Activated CD8-positive, alpha-beta memory T cell treated with anti-CD3 and anti-CD28 coated beads for 1 hour (primary cell): ENCODE measurements around the gene SCRG1.

Experiments used
- DNase-seq, 2 donors: peaks; one replicate each; pipeline ENCODE4 v3.0.0-alpha.2; 2020; ENCODE audit warnings: low read depth in 1 of 2; ENCODE audit errors: extremely low read depth in 1 of 2

SCRG1 gene

GRCh38 chr4:173398779-173399415 is at the start of gene SCRG1:
Gene SCRG1 (minus strand): TSS chr4:173399116. CDS start chr4:173391414, 7,702 bp downstream.
- DNase-seq, result no peak

GRCh38 chr4:173448103-173448502 is 49.2 kb upstream of the SCRG1 start:
- DNase-seq, result no peak

GRCh38 chr4:173446416-173446815 is 47.5 kb upstream of the SCRG1 start:
- DNase-seq, result no peak

GRCh38 chr4:173443121-173443520 is 44.2 kb upstream of the SCRG1 start:
- no peak for DNase-seq

GRCh38 chr4:173442223-173442932 is 43.5 kb upstream of the SCRG1 start:
- no peak for DNase-seq

- no peak for DNase-seq
Measured at GRCh38 chr4:173440888-173441287, 42.0 kb upstream of the SCRG1 start.

GRCh38 chr4:173436771-173437265 is 37.9 kb upstream of the SCRG1 start:
- DNase-seq, result no peak

- no peak for DNase-seq
Measured at GRCh38 chr4:173436149-173436579, 37.2 kb upstream of the SCRG1 start.

- DNase-seq, result no peak
Measured at GRCh38 chr4:173434231-173434630, 35.3 kb upstream of the SCRG1 start.

- DNase-seq, result no peak
Measured at GRCh38 chr4:173433447-173433846, 34.5 kb upstream of the SCRG1 start.

GRCh38 chr4:173432430-173432829 is 33.5 kb upstream of the SCRG1 start:
- no peak for DNase-seq

- no peak for DNase-seq
Measured at GRCh38 chr4:173426064-173426463, 27.1 kb upstream of the SCRG1 start.

- no peak for DNase-seq
Measured at GRCh38 chr4:173424899-173425805, 26.2 kb upstream of the SCRG1 start.

GRCh38 chr4:173420801-173421200 is 21.9 kb upstream of the SCRG1 start:
- no peak for DNase-seq

- DNase-seq, result no peak
Measured at GRCh38 chr4:173420324-173420752, 21.4 kb upstream of the SCRG1 start.

- no peak for DNase-seq
Measured at GRCh38 chr4:173418639-173419038, 19.7 kb upstream of the SCRG1 start.

GRCh38 chr4:173417833-173418232 is 18.9 kb upstream of the SCRG1 start:
- DNase-seq, result no peak

- no peak for DNase-seq
Measured at GRCh38 chr4:173415885-173416653, 17.2 kb upstream of the SCRG1 start.

- no peak for DNase-seq
Measured at GRCh38 chr4:173415092-173415491, 16.2 kb upstream of the SCRG1 start.

GRCh38 chr4:173414456-173414855 is 15.5 kb upstream of the SCRG1 start:
- no peak for DNase-seq
